ENCODE data around the gene PRR5L. TPM values are rescaled to one million over a fixed set of nuclear protein-coding genes. Genes with fewer than 3 reads are reported as not detected.

PRR5L gene
- total and polyA plus RNA-seq, 2 experiments from 2014 or later, result 3.1 to 8.9 TPM

DNA sequence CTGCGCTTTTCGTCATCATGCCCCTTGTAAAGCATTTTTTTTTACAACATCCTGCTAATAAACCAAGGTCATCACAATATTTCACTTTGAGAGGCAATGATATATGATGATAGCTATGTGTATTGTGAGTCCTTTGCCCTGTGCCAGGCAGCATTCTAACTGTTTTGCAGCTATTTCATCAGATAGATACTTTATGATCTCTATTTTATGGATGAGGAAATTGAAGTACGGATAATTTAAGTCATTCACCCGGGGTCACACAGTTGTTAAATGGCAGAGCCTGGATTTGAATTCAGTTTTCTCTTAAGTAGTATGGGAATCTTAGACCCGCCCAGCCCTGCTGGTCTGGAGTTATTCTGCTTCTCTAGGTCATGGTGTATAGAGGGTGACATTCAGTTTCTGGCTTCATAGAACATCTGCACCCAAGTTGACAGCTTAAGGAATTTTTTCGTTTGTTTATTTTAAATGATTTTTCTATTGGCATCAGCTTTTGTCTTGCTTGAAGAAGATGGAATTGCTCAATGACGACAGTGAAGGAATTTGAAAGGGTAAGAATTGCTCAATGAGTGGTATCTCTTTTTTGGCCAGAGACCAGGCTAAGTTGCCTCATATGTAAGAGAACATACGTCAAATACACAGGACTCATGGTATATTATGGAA is 926 bp downstream of the PRR5L start:
- Mint-ChIP-seq H3K27me3 (ENCODE audit: insufficient read depth, low read depth, poor library complexity) (peaks cover 13% of the 10 kb centered on the region), H3K4me3 (no peak overlapping the region), H3K27ac (no peak overlapping the region), H3K9me3 (peaks cover 4% of the 10 kb centered on the region; the same call in 1 of the 3 replicates), H3K36me3 (ENCODE audit: low read depth) (no peaks in the 10 kb centered on the region), H3K4me1 (peaks cover 5% of the 10 kb centered on the region; the same call in 2 of the 3 replicates)
- Histone ChIP-seq H3K27ac (ENCODE audit: low read depth) (no peak overlapping the region), H3K4me3 (no peak overlapping the region), H3F3A (replicated peaks; ENCODE audit: low read depth) (no peaks in the 10 kb centered on the region), H3K79me2 (replicated peaks; ENCODE audit: insufficient read depth) (no peaks in the 10 kb centered on the region), H4K20me1 (replicated peaks; ENCODE audit: insufficient read depth) (no peaks in the 10 kb centered on the region), H2AFZ (no peak overlapping the region), H3K4me2 (no peak overlapping the region), H3K9me2 (ENCODE audit: insufficient read depth) (no peaks in the 10 kb centered on the region), H3K4me1 (ENCODE audit: insufficient read depth) (no peaks in the 10 kb centered on the region), H3K36me3 (ENCODE audit: insufficient read depth) (no peaks in the 10 kb centered on the region), H3K27me3 (ENCODE audit: insufficient read depth) (no peaks in the 10 kb centered on the region)
- no peak for ATAC-seq
- DNase-seq (ENCODE audit: low spot score), result no peak
- TF ChIP-seq, protein P1, sequence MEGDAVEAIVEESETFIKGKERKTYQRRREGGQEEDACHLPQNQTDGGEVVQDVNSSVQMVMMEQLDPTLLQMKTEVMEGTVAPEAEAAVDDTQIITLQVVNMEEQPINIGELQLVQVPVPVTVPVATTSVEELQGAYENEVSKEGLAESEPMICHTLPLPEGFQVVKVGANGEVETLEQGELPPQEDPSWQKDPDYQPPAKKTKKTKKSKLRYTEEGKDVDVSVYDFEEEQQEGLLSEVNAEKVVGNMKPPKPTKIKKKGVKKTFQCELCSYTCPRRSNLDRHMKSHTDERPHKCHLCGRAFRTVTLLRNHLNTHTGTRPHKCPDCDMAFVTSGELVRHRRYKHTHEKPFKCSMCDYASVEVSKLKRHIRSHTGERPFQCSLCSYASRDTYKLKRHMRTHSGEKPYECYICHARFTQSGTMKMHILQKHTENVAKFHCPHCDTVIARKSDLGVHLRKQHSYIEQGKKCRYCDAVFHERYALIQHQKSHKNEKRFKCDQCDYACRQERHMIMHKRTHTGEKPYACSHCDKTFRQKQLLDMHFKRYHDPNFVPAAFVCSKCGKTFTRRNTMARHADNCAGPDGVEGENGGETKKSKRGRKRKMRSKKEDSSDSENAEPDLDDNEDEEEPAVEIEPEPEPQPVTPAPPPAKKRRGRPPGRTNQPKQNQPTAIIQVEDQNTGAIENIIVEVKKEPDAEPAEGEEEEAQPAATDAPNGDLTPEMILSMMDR (conservative IDR thresholded peaks at IDR 0.05; ENCODE audit: low read depth in 2 of 2), result no peak
- no peak for TF ChIP-seq EZH2phosphoT487 (IDR thresholded peaks at IDR 0.05; ENCODE audit: unreplicated experiment)
- no peak for TF ChIP-seq CREB1 (CRISPR knock-in tag; IDR thresholded peaks at IDR 0.05; ENCODE audit: low read depth)
- TF ChIP-seq ZNF331 (CRISPR knock-in tag; IDR thresholded peaks at IDR 0.05; ENCODE audit: low read depth), result no peak
- no peak for TF ChIP-seq ZNF114 (CRISPR knock-in tag; IDR thresholded peaks at IDR 0.05)
- TF ChIP-seq, protein P2, sequence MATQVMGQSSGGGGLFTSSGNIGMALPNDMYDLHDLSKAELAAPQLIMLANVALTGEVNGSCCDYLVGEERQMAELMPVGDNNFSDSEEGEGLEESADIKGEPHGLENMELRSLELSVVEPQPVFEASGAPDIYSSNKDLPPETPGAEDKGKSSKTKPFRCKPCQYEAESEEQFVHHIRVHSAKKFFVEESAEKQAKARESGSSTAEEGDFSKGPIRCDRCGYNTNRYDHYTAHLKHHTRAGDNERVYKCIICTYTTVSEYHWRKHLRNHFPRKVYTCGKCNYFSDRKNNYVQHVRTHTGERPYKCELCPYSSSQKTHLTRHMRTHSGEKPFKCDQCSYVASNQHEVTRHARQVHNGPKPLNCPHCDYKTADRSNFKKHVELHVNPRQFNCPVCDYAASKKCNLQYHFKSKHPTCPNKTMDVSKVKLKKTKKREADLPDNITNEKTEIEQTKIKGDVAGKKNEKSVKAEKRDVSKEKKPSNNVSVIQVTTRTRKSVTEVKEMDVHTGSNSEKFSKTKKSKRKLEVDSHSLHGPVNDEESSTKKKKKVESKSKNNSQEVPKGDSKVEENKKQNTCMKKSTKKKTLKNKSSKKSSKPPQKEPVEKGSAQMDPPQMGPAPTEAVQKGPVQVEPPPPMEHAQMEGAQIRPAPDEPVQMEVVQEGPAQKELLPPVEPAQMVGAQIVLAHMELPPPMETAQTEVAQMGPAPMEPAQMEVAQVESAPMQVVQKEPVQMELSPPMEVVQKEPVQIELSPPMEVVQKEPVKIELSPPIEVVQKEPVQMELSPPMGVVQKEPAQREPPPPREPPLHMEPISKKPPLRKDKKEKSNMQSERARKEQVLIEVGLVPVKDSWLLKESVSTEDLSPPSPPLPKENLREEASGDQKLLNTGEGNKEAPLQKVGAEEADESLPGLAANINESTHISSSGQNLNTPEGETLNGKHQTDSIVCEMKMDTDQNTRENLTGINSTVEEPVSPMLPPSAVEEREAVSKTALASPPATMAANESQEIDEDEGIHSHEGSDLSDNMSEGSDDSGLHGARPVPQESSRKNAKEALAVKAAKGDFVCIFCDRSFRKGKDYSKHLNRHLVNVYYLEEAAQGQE (IDR thresholded peaks at IDR 0.05; ENCODE audit: unreplicated experiment), result no peak
- TF ChIP-seq STAT1 (IDR thresholded peaks at IDR 0.05; ENCODE audit: unreplicated experiment), result no peak
- no peak for TF ChIP-seq POLR2AphosphoS5 (IDR thresholded peaks at IDR 0.05; ENCODE audit: low read depth)
- no peak for TF ChIP-seq NANOG (IDR thresholded peaks at IDR 0.05; ENCODE audit: borderline replicate concordance)
- TF ChIP-seq JUNB (IDR thresholded peaks at IDR 0.05; ENCODE audit: unreplicated experiment), result no peak
- no peak for TF ChIP-seq EZH2 (IDR thresholded peaks at IDR 0.05; ENCODE audit: low read depth, unreplicated experiment)
- TF ChIP-seq, protein P3, sequence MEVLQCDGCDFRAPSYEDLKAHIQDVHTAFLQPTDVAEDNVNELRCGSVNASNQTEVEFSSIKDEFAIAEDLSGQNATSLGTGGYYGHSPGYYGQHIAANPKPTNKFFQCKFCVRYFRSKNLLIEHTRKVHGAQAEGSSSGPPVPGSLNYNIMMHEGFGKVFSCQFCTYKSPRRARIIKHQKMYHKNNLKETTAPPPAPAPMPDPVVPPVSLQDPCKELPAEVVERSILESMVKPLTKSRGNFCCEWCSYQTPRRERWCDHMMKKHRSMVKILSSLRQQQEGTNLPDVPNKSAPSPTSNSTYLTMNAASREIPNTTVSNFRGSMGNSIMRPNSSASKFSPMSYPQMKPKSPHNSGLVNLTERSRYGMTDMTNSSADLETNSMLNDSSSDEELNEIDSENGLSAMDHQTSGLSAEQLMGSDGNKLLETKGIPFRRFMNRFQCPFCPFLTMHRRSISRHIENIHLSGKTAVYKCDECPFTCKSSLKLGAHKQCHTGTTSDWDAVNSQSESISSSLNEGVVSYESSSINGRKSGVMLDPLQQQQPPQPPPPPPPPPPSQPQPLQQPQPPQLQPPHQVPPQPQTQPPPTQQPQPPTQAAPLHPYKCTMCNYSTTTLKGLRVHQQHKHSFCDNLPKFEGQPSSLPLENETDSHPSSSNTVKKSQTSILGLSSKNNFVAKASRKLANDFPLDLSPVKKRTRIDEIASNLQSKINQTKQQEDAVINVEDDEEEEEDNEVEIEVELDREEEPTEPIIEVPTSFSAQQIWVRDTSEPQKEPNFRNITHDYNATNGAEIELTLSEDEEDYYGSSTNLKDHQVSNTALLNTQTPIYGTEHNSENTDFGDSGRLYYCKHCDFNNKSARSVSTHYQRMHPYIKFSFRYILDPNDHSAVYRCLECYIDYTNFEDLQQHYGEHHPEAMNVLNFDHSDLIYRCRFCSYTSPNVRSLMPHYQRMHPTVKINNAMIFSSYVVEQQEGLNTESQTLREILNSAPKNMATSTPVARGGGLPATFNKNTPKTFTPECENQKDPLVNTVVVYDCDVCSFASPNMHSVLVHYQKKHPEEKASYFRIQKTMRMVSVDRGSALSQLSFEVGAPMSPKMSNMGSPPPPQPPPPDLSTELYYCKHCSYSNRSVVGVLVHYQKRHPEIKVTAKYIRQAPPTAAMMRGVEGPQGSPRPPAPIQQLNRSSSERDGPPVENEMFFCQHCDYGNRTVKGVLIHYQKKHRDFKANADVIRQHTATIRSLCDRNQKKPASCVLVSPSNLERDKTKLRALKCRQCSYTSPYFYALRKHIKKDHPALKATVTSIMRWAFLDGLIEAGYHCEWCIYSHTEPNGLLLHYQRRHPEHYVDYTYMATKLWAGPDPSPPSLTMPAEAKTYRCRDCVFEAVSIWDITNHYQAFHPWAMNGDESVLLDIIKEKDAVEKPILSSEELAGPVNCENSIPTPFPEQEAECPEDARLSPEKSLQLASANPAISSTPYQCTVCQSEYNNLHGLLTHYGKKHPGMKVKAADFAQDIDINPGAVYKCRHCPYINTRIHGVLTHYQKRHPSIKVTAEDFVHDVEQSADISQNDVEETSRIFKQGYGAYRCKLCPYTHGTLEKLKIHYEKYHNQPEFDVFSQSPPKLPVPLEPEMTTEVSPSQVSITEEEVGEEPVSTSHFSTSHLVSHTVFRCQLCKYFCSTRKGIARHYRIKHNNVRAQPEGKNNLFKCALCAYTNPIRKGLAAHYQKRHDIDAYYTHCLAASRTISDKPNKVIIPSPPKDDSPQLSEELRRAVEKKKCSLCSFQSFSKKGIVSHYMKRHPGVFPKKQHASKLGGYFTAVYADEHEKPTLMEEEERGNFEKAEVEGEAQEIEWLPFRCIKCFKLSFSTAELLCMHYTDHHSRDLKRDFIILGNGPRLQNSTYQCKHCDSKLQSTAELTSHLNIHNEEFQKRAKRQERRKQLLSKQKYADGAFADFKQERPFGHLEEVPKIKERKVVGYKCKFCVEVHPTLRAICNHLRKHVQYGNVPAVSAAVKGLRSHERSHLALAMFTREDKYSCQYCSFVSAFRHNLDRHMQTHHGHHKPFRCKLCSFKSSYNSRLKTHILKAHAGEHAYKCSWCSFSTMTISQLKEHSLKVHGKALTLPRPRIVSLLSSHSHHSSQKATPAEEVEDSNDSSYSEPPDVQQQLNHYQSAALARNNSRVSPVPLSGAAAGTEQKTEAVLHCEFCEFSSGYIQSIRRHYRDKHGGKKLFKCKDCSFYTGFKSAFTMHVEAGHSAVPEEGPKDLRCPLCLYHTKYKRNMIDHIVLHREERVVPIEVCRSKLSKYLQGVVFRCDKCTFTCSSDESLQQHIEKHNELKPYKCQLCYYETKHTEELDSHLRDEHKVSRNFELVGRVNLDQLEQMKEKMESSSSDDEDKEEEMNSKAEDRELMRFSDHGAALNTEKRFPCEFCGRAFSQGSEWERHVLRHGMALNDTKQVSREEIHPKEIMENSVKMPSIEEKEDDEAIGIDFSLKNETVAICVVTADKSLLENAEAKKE (CRISPR knock-in tag; IDR thresholded peaks at IDR 0.05), result no peak
- TF ChIP-seq, protein P4, sequence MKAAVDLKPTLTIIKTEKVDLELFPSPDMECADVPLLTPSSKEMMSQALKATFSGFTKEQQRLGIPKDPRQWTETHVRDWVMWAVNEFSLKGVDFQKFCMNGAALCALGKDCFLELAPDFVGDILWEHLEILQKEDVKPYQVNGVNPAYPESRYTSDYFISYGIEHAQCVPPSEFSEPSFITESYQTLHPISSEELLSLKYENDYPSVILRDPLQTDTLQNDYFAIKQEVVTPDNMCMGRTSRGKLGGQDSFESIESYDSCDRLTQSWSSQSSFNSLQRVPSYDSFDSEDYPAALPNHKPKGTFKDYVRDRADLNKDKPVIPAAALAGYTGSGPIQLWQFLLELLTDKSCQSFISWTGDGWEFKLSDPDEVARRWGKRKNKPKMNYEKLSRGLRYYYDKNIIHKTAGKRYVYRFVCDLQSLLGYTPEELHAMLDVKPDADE (IDR thresholded peaks at IDR 0.05), result no peak

Measured in GM23338 (cell line).